HG03095 (cell line): ENCODE results near the gene TRMT44.

ENCODE experiments used
- ATAC-seq: cut with Tn5 transposase; IDR thresholded peaks from one replicate; pipeline ENCODE4 v1.9.1; 2021; ENCODE audit warnings: moderate library complexity; ENCODE audit not compliant: unreplicated experiment

The TRMT44 gene

DNA sequence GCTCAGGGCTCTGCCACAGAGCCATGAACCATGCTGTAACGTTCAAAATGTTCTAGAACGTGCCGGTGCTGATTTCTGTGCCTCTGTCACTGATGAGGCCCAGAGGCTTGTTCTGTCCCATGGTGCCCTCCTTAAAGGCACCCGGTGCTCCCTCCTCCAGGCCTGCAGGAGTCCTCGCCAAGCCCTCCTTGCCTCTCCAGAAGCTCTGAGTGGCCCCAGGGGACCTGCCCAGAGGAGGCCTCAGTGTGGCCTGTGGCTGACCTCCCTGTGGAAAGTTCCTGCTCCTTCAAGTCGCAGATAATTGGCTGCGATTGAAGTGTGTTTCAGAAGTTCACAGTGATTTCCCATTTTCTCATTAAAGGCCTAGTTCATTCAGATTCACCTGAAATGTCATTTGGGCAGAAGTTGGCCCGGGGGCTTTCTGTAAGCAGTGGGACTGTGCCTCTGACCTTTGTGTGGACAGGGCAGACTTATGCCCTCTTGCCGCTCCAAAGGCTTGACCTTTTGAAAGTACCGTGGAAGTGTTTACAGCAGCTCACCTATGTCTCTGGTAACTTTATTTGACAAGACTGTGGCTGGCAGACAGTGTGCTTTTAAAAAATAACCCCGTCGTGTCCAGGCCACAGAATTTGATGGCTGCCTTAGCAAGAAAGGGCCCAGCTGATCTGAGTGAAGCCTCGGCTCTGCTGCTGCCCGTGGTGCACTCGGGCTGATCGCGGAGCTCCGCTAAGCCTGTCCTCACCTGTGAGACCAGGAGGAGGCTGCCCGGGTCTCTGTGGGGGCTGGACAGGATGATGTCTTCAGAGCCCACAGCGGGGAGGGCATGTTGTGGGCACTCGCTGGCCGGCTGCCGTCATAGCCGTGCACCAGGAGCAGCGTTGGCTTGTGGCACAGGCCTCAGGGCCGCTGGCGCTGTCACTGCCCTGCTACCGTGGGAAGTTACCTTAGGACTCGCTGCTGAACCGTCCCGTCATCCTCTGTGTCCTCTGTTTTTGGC lies 25.3 kb downstream of the TRMT44 start:
- ATAC-seq: no peak

DNA sequence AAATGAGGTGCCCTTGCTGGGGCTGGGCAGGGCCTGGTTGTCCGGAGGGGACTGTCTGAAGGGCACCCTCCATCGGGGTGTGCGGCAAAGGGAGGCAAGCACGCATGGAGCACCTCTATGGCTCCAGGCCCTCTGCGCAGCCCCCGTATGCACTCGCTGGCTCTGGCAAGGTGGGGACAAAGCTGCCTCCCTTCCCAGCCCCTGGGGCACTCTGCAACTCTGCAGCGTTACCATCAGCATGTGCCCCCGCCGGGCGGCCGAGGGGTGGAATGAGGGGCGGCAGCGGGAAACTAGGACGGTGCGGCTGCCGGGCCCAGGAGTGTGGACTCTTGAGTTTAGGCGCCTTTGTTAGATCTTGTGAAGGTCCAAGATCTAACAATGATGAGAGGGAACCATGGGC lies 26.4 kb downstream of the TRMT44 start:
- no peak for ATAC-seq

DNA sequence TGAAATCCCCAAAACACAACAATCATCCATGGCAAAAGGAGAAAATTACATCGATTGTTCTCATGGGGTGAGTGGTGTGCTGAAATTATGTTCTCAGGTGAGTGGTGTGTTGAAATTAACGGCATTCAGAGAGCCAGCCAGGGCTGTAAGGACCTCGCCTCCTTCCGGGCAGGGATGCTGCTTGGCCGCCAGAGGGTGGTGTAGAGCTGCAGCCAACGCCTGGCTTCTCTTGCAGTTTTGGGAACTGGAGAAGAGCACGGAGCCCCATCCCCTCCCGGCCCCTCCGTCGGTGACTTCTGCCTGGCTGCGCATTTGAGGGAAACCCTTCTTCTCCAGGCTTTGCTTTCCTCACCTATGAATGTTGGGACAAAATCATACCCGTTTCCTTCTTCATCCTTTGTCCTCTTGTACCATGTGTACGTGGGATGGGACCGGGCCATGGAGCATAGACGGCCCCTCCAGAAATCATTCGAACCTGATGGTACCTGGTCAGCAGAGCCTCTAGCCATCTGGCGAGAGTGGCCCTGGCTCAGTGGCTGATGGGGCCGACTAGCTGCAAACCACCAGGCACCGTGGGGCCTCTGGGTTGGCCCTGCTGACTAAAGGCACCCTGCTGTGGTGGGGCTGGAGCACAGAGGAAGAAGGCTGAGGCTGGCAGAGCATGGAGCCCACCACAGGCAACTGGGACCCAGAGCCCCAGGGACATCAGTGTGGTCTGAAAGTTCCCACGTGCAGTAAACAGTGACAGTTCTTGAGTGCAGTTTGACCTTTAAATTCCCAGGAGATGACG lies 28.4 kb downstream of the TRMT44 start:
- ATAC-seq: no peak

DNA sequence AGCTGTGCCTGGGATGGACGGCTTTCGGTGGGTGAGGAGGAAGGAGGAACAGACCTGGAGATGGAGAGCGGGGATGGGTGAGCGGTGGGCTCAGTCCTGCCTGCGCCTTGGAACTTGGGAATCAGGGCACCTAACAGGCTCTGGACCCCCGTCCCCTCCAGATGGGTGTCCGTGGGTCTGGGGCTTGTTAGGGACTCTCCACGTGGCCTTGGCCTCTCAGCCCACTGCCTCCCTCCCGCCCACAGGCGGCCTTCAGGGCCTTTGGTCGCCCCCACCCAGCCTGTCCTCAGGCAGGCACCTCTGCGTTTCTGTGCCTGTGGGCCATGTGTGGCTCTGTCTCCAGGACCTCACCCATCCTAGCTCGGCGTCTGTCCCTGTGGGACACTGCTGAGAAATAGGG lies 29.0 kb downstream of the TRMT44 start:
- no peak for ATAC-seq

DNA sequence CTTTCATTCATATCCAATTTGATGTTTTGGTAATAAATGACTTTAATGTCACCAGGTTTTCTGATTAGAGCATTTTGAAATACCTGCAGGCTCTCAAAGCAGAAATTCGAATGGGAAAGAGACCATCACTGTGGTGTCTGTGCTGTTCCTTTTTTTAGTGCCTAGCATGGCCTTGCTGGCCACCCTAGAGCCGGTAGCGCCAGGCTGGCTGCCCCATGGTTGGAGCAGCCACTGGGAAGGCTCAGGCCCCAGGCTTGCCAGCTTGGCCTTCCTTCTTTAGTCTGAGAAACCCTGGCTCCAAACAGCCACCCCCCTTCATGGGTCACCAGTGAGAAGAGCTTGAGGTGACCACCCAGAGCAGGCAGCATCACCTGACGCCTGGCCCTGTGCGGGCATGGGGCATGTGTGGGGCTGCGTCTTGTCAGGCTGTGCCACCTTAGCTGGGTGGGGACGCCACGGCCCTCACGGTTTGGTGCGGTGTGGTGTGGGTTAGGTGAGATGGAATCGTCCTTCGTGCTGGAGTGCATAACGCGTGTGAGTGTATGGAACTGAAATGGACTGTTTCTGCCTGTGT lies 30.0 kb downstream of the TRMT44 start:
- ATAC-seq: no peak

DNA sequence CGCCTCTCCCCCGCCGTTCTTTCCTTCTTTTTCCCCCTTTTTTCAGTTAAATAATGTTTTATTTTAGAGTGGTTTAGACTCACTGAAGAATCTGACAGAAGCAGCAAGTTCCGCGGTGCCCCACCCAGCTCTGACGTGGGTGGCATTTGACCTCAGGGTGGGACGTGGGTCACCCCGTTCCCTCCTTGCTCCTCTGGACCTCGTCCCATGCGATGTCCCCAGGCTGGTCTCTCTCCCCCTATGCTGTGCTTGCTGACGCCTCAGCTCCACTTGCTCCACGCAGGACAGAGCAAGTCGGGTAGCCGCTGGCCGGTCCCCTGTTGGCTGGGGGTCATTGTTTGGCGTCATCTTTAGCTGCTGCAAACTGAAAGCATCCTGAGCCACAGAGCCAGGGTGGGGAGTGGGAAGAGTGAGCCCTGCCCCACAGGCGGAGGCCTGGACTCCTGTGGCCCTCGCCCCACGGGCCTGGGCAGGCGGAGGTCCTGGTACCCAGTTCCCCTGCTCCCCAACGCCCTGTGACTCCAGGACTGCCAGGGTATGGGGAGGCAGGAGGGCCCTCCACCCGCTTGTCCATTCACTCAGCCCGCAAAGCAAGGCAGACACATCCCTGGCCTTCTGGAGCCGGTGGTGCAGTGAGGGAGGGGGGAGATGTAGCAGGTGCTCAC lies 30.8 kb downstream of the TRMT44 start:
- ATAC-seq: no peak

DNA sequence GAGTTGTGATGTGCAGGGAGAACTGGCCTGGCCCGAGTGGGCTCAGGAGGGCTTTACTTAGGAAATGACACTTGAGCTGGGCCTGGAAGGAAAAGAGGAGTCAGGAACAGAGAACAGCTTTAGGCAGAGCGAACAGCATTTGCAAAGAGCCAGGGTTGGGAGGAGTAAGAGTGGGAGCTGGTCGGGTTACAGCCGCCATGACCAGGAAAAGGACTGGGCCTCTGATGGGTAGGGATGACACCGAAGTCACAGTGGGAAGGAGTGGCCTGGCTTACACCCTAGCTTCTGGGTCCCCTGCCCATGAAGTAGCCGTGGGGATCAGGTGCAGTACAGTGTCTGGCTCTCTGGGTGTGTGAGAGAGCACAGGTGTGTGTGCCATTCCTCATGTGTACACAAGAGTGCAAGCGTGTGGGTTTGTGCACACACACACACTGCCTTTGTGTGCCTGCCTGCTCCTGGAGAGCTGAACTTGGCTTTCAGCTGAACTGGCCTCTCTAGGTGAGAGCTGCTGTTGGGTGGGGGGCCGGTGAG lies 31.6 kb downstream of the TRMT44 start:
- no peak for ATAC-seq

DNA sequence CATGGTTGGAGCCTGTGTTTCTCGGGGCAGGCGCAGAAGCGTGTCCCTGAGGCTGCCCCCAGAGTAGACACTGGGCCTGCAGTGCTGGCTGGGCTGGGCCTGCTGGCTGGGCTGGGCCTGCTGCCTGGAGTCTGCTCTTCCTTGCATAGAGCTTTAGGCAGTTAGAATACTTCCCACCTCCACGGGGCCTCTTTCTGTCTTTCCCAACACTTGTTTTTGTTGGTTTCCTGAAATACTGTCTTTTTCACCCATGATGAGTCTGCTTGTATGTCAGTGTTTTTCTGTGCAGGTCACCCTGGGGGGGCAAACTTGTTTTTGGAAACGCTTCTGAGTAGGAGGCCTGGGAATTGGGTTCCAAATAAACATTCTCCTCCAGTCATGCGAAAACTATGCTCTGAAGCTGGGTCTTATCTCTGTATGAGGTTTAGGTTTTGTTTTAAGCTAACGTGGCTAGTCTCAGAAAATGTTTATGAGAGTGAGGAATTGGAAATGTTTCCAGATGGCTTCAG lies 32.2 kb downstream of the TRMT44 start:
- ATAC-seq: no peak

DNA sequence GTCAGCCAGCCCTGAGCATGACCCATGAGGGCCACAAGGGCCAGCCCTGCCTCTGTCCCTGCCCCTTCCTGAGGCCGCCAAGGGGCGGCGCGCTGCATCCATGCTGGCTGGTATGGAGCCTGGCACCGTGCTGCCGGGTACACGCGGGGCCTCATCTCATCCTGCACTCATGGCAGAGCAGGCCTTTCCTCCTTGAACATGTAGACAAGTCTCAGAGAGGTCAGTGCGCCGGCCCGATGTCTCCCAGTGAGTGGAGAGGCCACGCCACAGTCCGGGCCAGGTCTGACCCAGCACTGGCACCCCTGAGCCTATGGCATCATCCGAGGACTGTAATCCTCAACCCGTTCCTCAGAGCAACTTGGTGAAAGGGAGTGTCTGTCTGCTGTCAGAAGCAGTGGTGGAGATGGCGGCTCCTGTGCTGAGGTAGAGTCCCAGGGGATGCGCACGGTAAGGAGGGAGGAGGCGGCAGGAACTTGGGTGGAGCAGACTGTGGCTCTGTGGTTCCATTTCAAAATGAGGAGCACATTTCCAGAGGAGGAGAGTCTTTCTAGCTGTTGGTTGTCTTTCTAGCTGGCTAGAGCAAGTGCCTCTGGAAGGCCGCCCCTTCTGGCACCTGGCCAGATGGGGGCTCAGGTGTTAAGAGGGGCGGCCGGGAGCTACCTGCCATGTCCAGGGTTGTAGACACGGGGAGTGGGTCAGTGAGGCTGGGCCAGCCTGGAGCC lies 32.8 kb downstream of the TRMT44 start:
- no peak for ATAC-seq

DNA sequence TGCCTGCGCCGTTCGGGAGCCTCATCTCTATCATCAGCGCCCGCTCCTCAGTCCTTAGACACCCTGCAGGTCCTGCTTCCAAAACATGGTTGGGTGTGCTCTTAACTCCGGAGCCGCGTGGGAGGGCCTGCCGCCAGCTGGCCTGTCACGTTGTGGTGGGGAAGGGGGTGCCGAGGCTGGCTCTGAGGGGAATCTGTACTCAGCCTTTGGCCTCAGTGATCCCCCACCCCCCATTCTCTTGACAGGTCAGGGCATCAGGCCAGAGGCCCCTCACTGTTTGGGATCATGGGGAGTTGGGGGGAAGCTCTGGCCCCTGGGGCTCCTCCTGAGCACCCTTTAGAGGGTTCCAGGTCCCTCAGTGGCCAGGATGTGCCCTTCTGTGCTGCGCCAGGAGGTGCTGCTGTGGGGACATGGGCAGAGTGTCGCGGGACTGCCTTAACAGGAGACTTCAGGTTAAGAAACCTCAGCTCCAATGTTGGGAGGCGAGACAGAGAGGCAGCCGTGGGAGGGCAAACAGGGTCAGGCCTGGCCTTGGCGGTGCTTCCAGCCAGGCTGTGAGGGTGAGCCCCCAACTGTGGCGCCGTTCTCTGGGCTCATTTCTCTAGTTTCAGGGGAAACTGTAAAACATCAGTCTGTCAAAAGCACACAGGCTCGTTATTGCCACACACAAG lies 33.5 kb downstream of the TRMT44 start:
- ATAC-seq: no peak

DNA sequence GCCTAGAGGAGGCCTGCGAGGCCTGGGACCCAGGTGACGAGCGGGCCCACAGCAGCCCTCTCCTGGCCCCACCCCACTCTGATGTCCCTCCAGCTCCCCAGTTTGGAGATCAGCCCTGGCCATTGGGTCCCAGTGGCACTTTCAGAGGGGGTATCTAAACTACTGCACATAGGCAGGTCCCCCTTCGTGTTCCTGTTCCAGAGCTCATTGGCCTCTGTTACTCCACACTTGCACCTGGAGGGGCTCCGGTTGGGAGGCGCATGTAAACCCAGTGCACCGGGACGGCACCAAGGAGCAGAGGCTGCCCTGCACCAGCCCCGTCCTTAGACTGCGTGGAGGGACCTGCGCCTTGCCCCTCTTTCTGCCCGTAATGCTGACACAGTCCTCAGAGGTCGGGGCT lies 34.3 kb downstream of the TRMT44 start:
- no peak for ATAC-seq

DNA sequence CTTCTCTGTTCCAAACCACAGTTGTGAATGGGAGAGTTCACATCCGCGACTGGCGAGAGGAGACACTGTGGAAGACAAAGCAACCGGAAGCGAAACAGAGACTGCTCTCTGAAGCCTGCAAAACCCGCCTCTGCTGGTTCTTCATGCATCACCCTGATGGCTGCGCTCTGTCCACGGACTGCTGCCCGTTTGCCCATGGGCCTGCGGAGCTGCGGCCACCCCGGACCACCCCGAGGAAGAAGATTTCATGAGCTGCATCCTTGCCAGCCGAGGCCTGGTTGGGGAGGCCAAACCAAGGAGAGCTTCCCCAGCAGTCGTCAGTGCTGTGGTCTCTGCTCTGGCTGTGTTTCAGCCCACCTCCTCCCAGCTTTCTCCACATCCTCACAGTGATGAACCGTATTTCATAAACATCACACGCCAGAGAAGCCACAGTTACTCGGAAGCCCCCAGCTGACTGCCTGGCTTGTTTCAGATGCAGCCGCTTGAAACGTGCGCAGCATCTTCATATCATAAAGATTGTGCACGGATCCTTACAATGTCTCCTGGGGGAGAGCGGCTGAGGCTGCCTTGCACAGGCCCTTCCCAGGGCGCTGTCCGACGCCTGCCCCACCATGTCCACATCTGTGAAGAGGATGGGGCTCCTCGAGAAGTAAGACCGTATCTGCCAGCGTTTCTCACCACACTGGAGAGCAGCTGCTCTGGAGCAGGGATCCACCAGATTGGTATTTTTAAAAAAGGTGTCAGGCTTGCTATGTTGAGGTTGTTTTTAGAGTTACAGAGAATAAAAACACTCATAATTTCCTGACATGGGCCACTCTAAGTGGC lies 35.4 kb downstream of the TRMT44 start:
- no peak for ATAC-seq

DNA sequence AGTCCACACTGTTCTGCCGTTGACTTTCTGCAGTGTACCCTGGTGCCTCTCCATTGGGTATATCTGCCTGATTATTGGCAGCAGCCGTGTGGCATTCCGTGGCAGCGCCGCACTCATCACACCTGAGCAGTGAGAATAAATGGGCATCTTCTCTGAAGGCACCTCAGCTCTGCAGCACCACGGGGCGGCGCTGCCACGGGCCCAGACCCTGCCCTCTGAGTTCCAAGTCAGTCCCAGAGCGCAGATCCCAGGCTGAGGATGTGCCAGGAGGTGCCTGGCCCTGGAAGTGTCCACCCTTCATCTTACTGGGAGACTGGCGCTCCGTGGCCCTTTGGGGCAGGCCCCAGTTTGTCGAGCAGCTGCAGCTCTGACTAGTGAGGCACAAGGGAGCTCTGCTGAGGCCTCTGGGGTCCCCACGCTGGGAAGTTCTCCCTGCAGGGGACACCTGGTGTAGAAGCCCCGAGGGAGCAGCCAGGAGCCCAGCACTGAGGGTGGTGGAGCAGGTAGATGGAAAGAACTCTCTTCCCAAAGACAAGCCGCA lies 36.6 kb downstream of the TRMT44 start:
- ATAC-seq: no peak

DNA sequence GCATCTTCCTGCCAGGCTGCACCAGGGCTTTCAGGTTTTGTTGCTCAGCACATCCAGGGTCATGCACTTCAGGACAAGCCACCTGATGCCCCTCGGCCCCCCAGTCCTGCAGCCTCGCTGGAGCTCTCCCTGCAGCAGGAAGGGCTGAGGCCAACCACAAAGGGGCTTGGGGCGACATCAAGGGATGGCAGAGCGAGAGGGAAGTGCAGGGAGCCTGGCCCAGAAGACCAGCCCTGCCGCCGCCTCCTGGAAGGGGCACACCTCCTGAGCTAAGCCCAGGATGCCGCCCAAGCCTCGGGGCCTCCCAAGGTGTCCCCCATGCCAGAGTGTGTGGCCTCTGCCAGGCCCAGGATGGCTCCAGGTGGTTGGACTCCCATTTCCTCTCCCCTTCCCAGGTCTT lies 37.1 kb downstream of the TRMT44 start:
- ATAC-seq: no peak

DNA sequence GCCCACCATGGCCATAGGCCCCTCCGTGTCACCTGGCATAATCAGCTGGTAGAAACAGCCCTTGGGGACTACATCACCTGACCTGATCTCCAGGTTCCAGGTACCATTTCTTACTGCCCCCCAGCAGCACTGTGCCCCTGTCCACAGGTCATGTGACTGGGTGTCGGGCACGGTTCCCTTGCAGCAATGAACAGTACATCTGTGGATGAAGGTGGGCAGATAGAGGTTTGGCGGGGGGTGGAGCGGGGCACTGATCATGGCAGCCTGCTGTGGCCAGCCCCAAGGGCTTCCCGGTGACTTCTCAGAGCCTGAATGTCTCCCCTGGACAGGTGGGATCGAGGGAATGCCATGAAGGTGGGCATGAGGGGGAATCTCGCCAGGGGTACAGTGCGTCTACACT lies 37.8 kb downstream of the TRMT44 start:
- ATAC-seq: no peak

DNA sequence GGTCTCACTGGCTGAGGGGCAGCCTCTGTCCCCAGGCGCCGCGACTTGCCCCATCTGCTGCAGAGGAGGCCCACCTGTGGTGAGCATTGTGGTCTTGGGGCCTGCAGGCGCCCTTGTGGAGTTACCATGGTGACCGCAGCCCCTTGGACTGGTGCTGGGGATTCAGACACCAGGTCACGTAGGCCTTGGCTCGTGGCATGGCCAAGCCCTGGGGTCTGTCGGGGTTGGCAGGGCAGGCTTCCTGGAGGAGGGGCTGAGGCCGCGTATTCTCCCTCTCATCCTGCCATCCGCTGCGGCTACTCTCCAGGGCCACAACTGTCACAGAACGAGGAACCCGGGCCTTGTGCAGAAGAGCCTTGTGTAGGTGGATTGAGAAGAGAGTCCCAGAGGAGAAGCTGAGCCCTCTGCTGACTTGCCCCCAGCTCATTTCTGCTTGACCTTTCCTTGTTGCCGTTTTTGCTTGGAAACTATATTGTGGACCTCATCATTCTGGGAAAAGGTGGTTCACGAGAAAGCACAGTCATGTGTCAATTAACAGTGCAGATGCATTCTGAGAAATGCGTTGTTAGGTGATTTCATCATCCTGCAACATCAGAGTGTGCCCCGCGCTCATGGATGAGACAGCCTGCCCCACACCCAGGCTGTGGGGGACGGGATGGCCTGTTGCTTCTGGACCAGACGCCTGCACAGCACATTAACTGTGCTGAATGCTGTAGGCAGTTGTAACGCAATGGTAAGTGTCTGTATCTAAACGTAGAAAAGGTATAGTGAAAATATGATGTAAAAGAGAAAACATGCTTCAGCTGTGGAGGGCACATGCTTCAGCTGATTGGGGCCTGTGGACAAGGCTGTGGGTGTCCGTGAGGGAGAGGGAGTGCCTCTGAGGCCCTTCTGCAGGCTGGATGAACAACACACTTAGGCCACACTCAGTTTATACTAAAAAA lies 38.5 kb downstream of the TRMT44 start:
- ATAC-seq: no peak

DNA sequence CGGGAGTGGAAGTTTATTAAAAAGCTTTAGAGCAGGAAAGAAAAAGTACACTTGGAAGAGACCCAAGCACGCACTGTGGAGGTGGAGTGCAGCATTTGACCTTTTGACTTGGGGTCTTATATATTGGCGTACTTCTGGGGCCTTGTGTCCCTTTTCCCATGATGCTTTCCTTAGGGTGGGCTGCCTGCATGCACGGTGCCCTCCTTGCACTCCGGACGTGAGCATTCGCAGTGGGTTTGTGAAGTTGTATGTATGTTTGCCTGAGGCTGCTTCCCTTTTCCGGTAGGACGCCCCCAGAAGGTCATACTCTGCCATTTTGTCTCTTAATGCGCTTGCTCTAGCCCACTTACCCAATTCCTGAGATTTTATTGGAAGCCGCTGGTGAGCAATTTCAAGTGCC lies 39.6 kb downstream of the TRMT44 start:
- no peak for ATAC-seq
